GM19397 (cell line): ENCODE data around the gene ZNF385C.

Experiments
- ATAC-seq: cut with Tn5 transposase; IDR thresholded peaks from one replicate; pipeline ENCODE4 v1.9.1; 2021; ENCODE audit warnings: mild to moderate bottlenecking, moderate library complexity; ENCODE audit not compliant: unreplicated experiment

The ZNF385C gene

DNA sequence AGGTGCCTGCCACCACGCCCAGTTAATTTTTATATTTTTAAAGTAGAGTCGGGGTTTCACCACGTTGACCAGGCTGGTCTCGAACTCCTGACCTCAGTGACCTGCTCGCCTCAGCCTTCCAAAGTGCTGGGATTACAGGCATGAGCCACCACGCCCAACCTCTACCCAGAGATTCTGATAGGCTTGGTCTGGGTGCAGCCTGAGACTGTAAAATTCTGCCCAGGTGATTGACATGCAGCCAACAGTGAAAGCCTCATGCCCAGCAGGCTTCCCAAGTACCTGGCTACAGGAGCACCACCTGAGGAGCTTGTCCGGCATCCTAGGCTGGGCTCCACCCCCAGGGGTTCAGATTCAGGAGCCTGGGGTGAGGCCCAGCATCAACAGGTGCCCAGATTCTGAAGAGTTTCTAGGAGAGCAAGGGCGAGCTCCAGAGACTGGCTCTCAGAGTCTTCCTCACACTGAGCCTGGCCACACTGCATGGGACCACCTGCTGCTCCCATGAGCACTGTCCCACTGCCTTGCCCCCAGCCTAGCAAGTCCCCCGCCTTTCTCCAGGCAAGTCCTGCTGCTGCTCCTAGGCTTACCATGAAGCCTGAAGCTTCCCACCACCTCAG lies 16.6 kb downstream of the ZNF385C start:
- no peak for ATAC-seq

DNA sequence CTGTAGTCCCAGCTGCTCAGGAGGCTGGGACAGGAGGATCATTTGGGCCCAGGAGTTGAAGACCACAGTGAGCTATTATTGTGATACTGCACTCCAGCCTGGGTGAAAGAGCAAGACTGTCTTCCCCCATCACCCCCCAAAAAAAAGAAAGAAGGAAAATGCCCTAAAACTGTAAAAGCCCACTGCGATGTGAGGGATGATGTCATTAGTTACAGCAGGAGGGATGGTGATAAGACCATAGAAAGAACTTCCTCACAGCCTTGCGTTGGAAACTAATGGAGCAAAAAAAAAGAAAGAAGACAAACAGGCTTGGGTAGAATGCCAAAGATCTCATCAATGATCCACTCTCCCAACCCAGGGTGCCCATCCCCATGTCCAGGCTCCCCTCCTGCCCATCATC lies 18.7 kb downstream of the ZNF385C start:
- ATAC-seq: no peak

DNA sequence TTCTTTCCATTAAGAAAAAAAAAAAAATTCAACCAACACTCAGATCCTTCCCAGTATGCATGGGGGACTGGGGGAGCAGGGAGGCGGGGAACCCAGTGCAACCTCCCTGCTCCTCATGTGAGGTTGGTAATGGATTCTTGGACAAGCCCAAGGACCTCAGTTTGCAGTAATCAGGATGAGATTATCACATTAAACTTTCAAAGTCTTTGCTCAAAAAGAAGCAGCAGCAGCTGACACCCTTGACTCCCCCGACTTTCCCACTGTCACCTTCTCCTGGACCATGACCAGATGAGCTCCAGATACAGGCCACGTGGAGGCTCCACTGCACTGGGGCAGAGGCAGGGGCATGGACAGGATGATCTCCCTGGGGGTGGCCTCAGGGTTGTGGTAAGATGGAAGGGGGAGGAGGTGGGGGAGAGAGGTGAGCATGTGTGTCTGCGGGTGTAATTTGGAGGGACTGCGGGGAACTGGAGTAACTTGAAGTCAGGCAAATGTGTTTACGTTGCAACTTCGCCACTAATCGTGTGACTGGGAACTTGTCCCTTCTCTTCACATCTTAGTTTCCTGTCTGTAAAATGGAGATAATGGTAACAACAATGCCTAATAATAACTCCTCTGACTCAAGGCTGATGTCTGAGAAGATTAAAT lies 19.8 kb downstream of the ZNF385C start:
- ATAC-seq: no peak

DNA sequence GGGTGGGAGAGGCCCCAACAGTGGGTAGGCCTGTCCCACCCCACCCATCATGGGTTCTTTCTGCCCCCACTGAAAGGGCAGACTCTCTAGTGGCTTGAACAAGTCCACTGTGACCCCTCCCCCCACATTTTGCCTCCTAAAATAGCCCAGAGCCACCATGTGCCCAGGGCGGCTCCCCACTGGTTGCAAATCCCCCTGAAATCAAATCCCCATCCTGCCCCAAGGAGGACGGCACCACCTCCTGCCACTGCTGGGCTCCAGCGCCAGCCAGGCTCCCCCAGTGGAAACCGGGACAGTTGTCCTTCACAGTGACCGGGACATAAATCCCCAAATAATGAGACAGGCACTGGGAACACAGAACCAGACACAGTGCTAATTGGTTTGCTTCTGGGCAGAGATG lies 20.5 kb downstream of the ZNF385C start:
- ATAC-seq: no peak

DNA sequence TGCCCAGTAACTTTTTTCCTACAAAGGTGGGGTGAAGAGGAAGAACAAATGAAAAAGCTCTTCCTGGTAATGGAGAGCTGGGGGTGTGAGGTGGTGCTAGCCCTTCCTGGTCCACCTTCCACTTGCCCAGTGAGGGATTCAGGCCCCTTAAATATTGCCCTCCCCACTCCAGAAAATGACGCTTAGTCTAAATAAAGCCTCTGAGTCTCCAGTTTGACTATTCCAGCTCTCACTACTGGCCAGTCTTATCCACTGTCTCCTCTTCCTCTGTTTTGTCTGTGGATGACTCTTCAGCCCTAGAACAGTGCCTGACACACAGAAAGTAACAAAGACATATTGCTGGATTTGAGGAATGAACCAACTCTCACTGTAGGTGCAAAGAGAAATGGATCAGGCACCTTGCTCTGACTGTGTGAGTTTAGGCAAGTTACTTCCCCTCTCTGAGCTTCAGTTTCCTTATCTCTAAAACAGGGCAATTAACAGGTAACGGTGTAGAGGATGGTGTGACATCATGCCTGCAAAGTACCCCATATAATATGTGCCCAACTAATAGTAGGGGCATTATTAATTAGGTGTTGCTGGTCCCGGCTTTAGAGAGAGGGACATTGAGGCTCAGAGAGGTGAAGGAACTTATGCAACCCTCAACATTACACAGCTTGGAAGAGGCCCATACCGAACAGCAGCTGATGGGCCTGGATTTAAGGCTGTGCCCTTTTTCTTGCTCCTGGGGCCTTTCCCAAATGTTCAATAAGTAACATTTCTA lies 21.3 kb downstream of the ZNF385C start:
- no peak for ATAC-seq

DNA sequence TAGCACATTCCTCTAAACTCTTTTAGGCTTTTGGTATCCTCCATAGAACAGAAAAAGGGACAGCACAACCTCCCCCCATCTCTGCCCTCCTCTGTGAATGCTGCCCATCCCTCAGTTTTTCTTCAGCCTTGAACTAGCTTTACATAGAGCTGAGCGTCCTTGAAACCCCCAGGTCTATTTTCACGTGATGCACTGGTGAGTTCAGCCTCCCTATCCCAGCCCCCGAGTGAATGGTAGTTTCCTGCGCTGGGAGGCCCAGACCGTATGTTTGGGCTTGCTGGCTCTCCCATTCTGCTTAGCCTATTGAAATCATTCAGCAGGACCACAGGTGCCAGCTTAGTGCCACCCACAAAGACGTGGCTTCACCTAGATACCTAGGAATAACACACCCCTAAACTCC lies 22.5 kb downstream of the ZNF385C start:
- ATAC-seq: no peak

DNA sequence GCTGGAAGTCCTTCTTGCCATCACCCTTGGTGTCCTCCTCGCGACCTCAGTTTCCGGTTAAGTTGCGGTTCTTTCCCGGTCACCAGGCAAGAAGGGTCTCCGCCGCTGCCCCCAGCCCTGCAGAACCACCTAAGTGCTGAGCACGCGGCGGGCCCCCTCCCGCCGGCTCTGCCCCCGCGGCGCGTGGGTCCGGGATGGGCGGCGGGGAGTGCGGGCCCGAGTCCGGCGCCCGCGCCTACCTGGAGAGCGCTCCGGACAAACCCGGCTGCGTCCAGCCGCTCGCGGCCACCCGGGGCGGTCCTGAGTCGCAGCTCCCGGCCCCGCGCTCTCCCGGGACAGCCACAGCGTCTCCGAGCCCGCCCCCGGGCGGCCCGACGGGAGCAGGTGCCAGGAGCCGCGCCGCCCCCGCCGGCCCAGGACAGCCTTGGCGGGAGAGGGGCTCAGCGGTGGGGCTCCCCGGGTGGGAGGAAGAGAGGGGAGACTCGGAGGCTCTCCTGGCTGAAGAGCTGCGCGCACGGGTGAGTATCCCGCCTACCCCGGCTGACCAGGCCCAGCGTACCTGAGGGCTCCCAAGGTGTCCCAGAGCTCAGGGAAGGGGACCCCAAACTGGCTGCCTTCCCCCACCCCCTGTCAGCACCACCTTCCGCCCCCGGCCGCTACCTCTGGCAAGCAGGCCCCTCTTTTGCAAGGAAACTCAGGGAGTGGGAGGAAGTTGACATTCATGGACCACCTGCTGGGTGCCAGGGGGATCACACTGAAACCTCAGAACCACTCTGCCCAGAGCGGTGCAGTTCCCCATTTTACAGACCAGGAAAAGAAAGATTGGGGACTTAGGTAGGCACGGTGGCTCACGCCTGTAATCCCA lies 25.7 kb downstream of the ZNF385C start:
- no peak for ATAC-seq

DNA sequence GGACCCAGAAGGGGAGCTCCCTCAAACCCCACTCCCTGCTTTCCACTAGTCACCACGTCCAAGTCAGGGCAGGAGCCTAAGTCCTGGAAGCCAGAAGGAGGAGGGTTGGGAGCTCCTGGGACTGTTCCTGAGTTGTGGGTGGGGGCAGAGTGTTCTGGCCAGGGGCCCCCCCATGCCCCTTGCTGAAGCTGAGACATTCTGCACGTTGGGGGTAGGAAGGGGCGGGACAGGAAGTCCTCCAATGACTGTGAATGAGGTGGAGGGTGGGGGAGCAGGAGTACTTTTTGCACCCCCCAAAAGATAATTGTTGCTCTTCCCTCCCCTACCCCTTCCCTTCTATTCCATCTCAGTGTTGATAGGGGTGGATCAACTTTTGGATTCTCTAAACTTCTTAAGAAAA lies 26.5 kb downstream of the ZNF385C start:
- ATAC-seq: no peak

DNA sequence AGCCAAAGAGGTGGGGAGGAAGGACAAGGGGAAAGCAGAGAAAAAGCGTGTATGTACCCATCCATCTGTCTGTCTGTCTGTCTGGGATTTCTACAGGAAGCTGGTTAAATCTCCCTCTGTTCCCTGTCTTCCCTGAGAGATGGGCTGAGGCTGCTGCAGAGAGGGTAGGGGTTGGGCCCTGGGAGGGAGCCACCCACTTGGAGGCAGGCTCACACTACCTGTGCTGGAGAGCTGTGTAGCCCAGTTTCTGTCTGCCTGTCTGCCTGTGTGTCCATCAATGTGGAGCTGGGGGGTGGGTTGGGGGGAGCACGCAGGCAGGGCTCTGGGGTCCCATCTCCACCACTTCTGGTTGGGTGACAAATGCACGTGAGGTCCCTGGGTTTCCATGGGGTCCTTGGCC lies 29.3 kb downstream of the ZNF385C start:
- ATAC-seq: no peak

DNA sequence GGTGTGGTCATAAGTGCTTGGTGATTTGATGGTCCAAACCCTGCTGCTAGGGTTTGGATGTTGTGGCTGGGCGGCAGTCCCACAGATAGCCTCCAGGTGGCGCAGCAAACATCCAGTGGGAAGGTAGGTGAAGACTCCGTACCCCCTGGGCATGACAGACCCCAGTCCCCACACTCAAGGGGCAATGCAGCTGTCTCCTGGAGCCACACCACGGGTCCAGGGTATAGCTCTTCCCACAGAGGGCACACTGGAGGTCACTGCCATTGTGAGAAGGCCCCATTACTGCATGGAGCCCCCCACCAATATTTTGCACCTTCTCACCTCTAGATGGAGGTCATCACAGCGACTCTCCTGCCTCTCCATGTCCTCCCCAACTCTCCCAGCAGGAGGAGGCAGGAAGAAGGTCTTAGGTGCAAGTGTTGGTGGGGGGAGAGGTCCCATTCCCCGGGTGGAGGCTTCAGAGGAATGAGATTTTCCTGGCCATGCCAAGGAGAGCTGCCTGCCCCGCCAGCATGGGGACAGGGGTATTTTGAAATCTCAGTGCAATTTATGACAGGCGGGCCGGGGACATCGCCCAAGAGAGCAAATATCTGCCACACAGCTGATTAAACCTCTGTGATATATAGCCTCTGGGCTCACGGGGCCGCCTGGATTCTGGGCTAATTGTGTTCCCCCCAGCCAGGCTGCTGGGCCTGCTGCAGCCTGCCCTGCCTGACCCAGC lies 30.7 kb downstream of the ZNF385C start:
- ATAC-seq: no peak

DNA sequence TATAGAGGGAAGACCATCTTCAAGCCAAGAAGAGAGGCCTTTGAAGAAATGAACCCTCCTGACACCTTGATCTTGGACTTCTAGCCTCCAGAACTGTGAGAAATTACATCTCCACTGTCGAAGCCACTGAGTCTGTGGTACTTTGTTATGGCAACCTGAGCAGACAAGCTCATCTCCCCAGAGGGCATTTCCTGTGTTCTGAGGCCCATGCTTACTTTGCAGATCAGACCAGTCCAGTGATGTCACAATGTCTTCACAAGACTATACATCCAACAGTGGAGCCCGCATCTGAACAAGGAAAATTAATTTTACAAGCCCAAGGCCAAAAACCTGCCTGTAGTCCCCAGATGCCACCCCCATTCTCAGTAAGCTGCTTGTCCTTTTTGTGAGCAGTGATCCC lies 33.1 kb downstream of the ZNF385C start:
- ATAC-seq: no peak

DNA sequence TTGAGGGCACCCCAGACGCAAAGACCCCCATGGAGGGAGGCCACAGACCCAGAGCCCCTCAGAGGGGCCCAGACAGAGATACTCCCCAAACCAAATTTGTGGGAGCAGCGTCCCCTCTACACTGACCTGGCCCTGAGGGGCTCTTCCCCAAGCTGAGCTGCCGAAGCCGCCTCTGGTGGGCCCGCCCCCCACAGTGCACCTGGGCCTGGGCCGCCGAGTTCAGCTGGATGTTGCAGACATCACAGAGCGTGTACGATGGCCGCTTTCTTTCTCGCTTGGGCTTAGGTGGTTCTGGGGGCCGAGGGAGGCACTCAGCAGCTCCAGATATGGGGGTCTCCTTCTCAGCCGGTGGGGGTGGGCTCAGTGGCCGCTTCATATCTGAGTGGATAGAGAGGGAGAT lies 35.6 kb downstream of the ZNF385C start:
- no peak for ATAC-seq

DNA sequence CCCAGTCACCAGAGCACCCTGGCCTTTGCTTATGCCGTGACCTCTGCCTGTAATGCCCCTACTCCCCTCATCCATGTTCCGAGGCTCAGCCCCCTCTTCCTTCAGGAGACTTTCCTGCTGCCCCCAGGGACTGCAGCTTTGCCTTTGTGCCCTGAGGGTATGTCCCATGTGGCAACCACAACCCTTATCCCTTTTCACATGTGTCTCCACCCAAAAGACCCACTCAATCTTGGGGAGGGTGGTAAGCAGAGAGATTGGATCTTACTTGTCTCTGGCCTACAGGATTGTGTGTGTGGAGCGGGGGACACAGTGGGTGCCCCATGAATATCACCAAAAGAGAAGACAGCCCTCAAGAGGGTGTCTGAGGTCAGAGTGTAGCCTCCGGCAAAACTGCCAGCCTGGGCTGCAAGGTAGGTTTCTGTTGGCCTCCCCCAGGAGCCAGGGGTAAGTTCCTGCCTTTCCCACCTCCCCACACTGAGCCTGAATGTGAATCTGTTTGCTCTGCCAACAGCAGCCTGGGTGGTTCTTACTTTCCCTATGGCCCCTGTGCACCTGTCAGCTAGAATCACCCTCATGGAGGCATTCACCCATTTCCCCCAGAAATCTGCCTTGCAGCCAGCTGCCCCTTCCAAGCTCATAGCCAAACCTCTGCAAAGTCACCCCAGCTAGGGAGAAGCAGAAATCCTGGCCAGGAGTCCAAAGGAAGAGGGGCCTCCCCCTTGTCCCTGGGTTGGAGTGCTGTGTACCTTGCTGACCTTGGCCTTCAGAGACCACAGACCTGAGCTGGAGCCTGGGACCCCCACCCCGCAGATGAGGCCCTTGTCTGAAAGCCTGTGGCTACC lies 36.4 kb downstream of the ZNF385C start:
- no peak for ATAC-seq

DNA sequence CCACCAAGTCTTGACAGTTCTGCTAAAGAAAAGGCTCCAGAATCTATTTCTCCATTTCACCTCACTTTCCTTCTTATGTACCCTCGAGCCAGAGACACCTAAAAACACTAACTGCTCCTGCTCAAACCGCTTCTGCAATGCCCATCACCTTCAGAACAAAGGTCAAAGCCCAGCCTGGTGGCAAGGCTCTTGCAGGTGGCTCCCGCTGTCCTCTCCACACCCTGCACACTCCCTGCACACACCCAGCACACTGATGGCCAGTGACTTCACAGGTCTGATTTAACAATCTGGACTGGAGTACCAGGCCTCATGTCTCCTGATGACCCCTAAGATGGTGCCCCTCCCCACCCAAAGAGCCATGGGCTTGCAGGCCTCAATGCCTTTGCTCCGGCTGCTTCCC lies 38.0 kb downstream of the ZNF385C start:
- ATAC-seq: no peak

DNA sequence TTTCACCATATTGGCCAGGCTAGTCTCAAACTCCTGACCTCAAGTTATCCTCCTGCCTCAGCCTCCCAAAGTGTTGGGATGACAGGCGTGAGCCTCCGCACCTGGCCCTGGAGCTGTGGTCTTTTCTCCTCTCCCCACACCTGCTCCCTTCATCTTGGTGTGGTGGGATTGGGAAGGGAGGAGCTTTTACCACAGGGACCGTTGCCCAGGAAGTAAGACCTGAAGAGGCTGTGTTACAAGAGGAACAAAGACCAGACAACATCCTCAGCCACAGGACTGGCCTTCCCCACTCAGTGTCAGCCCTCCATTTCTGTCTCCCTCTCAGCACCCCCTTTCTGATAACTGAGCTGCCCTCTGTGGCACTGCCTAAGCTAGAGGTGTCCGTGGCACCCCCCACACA lies 38.5 kb downstream of the ZNF385C start:
- no peak for ATAC-seq

DNA sequence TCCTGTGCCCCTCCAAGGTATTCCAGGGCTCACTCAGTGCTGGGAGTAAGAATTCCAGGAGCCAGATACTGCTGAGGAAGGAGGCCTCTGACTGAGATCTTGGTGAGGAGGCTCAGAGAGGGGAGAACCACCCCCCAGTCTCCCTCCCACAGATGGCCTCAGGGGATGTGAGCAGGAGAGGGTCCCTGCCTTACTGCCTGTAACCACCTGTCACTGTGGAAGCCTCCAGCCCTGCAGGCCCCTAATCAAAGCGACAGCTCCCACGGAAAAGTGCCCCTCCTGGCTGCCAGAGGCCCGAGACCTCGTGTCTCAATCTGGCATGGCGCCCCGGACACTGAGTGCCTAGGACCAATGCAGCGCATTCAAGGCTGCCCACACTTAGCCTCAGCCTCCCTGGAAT lies 40.2 kb downstream of the ZNF385C start:
- no peak for ATAC-seq

DNA sequence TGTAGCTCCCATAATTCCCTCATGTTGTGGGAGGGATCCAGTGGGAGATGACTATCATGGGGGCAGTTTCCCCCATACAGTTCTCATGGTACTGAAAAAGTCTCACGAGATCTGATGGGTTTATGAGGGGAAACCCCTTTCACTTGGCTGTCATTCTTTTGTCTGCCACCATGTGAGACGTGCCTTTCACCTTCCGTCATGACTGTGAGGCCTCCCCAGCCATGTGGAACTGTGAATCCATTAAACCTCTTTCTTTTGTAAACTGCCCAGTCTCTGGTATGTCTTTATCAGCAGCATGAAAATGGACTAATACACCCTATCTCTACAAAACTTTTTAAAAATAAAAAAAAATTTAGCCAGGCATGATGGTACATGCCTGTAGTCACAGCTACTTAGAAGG lies 41.6 kb downstream of the ZNF385C start:
- ATAC-seq: no peak

DNA sequence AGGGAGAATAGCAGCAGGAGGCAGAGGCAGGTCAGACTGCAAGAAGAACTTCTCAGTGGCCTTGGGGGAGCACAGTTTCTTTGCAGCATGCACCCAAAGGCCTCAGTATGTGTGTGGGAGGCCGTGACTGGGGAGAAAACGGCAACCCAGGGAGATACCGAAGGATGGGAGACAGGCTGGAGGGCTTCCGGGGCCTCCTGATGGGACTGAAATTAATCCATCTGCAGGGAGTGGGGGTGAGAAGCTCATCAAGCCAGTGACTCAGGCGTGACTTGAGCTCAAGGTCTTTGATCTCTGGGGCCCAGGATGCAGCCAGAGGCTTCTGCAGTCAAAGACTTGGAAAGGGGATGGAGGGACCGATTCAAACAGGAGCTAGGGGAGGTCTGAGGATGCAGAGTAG lies 42.8 kb downstream of the ZNF385C start:
- ATAC-seq: no peak

DNA sequence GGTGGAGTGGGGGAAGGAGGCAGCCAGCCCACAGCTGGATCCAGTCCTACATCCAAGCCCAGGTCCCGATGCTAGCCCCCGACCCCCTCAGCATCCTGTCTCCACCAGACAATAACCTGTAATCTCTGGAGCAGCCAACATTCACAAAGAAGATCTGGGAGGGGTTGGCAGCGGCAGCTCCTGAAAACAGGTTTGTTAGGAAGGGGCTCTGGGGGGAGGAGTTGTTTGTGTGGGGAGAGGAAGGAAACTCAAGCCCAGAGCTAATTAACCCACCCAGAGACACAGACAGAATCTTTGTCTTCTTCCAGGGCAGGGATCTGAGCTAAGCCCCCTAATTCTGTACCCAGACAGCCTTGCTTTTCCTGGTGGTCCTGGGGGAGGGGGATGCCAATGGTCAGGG lies 43.2 kb downstream of the ZNF385C start:
- ATAC-seq: no peak
